Fibroblast of lung (primary cell): ENCODE data around the gene COL26A1.

ENCODE experiments used
- EZH2 ChIP-seq: IDR thresholded peaks from 2 replicates; pipeline ENCODE4 v1.5.1; 2012; ENCODE audit warnings: low read length, control low read depth, mild to moderate bottlenecking; ENCODE audit errors: missing control alignments
- TF ChIP-seq, protein P1 (sequence below), 2 donors: IDR thresholded peaks in 1 of 2; conservative IDR thresholded peaks in 1 of 2; 1 replicate in 1 of 2; 2 replicates in 1 of 2; pipeline ENCODE4 v1.5.1; 2011 to 2012; ENCODE audit warnings: low read length in 2 of 2, control low read depth in 1 of 2, inconsistent platforms in 1 of 2, low read depth in 1 of 2, mild to moderate bottlenecking in 1 of 2

DNA sequence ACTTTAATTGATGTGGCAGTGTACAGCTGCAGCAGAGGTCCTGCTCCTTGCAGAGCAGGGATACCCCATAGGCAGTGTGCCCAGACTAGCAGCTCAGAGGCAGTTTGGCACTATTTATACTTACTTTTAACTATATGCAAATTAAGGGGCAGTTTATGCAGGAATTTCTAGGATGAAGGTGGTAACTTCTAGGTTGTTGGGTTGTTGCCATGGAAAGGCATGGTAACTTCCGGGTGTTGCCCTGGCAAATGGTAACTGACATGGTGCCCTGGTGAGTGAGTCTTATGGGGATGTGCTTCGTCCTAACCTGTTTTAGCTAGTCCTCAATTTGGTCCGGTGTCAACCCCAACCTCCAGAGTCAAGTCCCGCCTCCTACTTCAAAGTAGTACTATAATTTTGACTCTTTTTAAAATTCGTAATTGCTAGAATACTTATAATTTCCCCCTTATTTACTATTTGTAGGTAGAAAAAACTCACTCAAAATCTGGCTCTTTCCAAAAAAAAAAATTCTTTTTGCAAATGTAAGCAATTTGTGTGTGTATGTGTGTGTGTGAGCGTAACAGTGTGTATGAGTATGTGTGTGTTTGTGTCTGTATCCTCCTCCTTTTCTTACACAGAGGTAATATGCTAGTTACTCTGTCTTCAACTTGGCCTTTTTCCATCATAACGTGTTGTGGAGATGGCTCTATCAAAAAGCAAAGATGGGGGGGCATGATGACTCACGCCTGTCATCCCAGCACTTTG lies 5.9 kb downstream of the COL26A1 start:
- TF ChIP-seq, protein P1, sequence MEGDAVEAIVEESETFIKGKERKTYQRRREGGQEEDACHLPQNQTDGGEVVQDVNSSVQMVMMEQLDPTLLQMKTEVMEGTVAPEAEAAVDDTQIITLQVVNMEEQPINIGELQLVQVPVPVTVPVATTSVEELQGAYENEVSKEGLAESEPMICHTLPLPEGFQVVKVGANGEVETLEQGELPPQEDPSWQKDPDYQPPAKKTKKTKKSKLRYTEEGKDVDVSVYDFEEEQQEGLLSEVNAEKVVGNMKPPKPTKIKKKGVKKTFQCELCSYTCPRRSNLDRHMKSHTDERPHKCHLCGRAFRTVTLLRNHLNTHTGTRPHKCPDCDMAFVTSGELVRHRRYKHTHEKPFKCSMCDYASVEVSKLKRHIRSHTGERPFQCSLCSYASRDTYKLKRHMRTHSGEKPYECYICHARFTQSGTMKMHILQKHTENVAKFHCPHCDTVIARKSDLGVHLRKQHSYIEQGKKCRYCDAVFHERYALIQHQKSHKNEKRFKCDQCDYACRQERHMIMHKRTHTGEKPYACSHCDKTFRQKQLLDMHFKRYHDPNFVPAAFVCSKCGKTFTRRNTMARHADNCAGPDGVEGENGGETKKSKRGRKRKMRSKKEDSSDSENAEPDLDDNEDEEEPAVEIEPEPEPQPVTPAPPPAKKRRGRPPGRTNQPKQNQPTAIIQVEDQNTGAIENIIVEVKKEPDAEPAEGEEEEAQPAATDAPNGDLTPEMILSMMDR (conservative IDR thresholded peaks at IDR 0.05 in 1 of 2, IDR thresholded peaks at IDR 0.05 in 1 of 2; ENCODE audit: low read depth in 1 of 2, low read length in 2 of 2), result no peak
- no peak for TF ChIP-seq EZH2
